Stomach (tissue), 9 donors: ENCODE measurements around the gene RIMBP2. TPM values are rescaled to one million over a fixed set of nuclear protein-coding genes. Genes with fewer than 3 reads are reported as not detected.
A peak's percentile ranks its signal among the peaks of the same experiment; 100 is the strongest.

Experiments
- DNase-seq, 2 donors: peaks; one replicate each; pipeline versions ENCODE4 v3.0.0 to v3.0.0-alpha.2; 2013 to 2019
- H3K27ac ChIP-seq, 5 donors: fragments of 200-600 bp in 4 of 5; sonication (generic) in 4 of 5; one replicate each; pipeline ENCODE4 v1.5.1; 2013 to 2019; ENCODE audit warnings: mild to moderate bottlenecking in 1 of 5, moderate library complexity in 1 of 5
- H3K27me3 ChIP-seq, 3 donors: fragments of 200-600 bp; sonication (generic); one replicate each; pipeline ENCODE4 v1.5.1; 2017 to 2019; ENCODE audit warnings: mixed run types in 1 of 3
- H3K36me3 ChIP-seq, 4 donors: fragments of 200-600 bp; sonication (generic); 1 replicate in 3 of 4; 2 replicates in 1 of 4; pipeline ENCODE4 v1.5.1; 2016 to 2019
- H3K4me1 ChIP-seq, 4 donors: fragments of 200-600 bp; sonication (generic); one replicate each; pipeline ENCODE4 v1.5.1; 2016 to 2019
- H3K4me3 ChIP-seq, 4 donors: fragments of 200-600 bp; sonication (generic) in 3 of 4; one replicate each; pipeline ENCODE4 v1.5.1; 2016 to 2019; ENCODE audit warnings: mild to moderate bottlenecking in 1 of 4
- H3K9me3 ChIP-seq, 4 donors: fragments of 200-600 bp; sonication (generic); one replicate each; pipeline ENCODE4 v1.5.1; 2016 to 2019
- EP300 ChIP-seq: sonication (generic); formaldehyde crosslinking; IDR thresholded peaks from one replicate; pipeline ENCODE4 v1.6.1; 2017; ENCODE audit warnings: antibody characterized with exemption
- POLR2A ChIP-seq, 4 donors: fragments of 450-650 bp; IDR thresholded peaks; one replicate each; pipeline ENCODE4 v1.6.1; 2016; ENCODE audit warnings: antibody characterized with exemption in 4 of 4, control low read depth in 2 of 4, mild to moderate bottlenecking in 1 of 4, moderate library complexity in 1 of 4
- POLR2AphosphoS5 ChIP-seq, 3 donors: sonication (generic); formaldehyde crosslinking; IDR thresholded peaks; one replicate each; pipeline ENCODE4 v1.6.1; 2016; ENCODE audit warnings: antibody characterized with exemption in 3 of 3
- WGBS, 5 donors: extraction: QIAGEN DNeasy Blood & Tissue Kit in 3 of 5; methylation state at CpG; one replicate each; pipeline versions ENCODE4 v1.1.5 to v1.1.7; 2013 to 2018; 5-methylcytosine and 5-hydroxymethylcytosine counted together
- intact Hi-C: fragments of 100-400 bp; cut with DNase I; formaldehyde crosslinking; loops from one replicate; pipeline ENCODE4 v1.15.1; 2023; ENCODE audit warnings: low total_unique reads
- polyA plus RNA-seq, 3 donors: library from polyadenylated mRNA; stranded (reverse); fragments of 200-250 nt; gene quantifications; one replicate each; pipeline ENCODE4 v1.2.3, GENCODE V29; 2013
- total RNA-seq, 5 donors: library from RNA; depleted of rRNA; stranded (reverse); fragments of >200 nt; gene quantifications; one replicate each; pipeline versions ENCODE4 v1.1.0 to v1.2.3, GENCODE V29; 2014 to 2016
- TF ChIP-seq, protein P1 (sequence below), 7 experiments: fragments of 450-650 bp in 4 of 7; fragments of 200-600 bp in 3 of 7; sonication (generic) in 3 of 7; IDR thresholded peaks; one replicate each; pipeline ENCODE4 v1.5.1; 2016 to 2019; ENCODE audit warnings: antibody characterized with exemption in 7 of 7, control low read depth in 2 of 7, mild to moderate bottlenecking in 1 of 7
- donor health status: healthy with polysubstance abuse.
- donor health status: Bipolar disorder and iron deficiency.
- donor health status: healthy.

The RIMBP2 gene
- total and polyA plus RNA-seq, 8 donors: 0.75 to 44.6 (median 5.6) TPM

- TF ChIP-seq POLR2A (IDR thresholded peaks at IDR 0.05): no peak
- no peak for TF ChIP-seq EP300
- TF ChIP-seq, protein P1, sequence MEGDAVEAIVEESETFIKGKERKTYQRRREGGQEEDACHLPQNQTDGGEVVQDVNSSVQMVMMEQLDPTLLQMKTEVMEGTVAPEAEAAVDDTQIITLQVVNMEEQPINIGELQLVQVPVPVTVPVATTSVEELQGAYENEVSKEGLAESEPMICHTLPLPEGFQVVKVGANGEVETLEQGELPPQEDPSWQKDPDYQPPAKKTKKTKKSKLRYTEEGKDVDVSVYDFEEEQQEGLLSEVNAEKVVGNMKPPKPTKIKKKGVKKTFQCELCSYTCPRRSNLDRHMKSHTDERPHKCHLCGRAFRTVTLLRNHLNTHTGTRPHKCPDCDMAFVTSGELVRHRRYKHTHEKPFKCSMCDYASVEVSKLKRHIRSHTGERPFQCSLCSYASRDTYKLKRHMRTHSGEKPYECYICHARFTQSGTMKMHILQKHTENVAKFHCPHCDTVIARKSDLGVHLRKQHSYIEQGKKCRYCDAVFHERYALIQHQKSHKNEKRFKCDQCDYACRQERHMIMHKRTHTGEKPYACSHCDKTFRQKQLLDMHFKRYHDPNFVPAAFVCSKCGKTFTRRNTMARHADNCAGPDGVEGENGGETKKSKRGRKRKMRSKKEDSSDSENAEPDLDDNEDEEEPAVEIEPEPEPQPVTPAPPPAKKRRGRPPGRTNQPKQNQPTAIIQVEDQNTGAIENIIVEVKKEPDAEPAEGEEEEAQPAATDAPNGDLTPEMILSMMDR (IDR thresholded peaks at IDR 0.05): no peak
- no peak for TF ChIP-seq POLR2AphosphoS5 (IDR thresholded peaks at IDR 0.05)
- WGBS, 5 donors: 67 to 77% (median 73%) methylated on average over 15 of the region's 15 CpGs
These were observed 43.8 kb downstream of the RIMBP2 start for GRCh38 chr12:130672089-130672820.

DNA sequence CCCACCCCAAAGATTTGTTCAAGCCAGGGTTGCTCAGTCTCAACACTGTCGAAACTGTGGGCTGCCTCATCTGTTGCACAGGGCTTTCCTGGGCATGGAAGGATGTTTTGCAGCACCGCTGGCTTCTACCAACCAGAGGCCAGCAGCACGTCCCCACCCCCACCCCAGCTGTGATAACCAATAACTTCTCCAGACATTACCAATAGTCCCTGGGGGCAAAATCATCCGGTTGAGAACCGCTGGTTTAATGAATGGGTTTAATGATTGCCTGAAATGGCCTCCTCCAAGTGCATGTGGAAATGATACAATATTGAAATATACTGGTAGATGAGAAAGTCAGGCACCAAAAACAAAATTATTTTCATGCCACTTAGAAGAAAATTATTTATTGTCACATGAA, 44.5 kb downstream of the RIMBP2 start:
- TF ChIP-seq, protein P1 (IDR thresholded peaks at IDR 0.05): no peak
- no peak for TF ChIP-seq POLR2AphosphoS5 (IDR thresholded peaks at IDR 0.05)
- TF ChIP-seq EP300: no peak
- no peak for TF ChIP-seq POLR2A (IDR thresholded peaks at IDR 0.05)
- intact Hi-C loops: no loop called here
- DNase-seq: peak in 1 of 2 donors; percentile 20
- peaks cover 0 to 31% (median 17%) of the 10 kb centered on the region in 4 donors for H3K9me3 ChIP-seq
- no peak overlapping the region for H3K4me3 ChIP-seq
- 79 to 89% (median 83%) methylated on average over 5 of the region's 5 CpGs for WGBS, 5 donors
- H3K4me1 ChIP-seq: no peaks in the 10 kb centered on the region
- H3K27ac ChIP-seq: no peak overlapping the region
- H3K36me3 ChIP-seq: no peaks in the 10 kb centered on the region
- H3K27me3 ChIP-seq: no peaks in the 10 kb centered on the region

More at GRCh38 chr12:130672089-130672820, 43.8 kb downstream of the RIMBP2 start:
- no peak for DNase-seq
- Histone ChIP-seq H3K9me3 (peaks cover 0 to 38% (median 22%) of the 10 kb centered on the region in 4 donors), H3K36me3 (no peaks in the 10 kb centered on the region), H3K27ac (no peak overlapping the region), H3K4me1 (no peaks in the 10 kb centered on the region), H3K4me3 (no peak overlapping the region), H3K27me3 (no peaks in the 10 kb centered on the region)
- intact Hi-C loops: no loop called here

- no peak for DNase-seq
- H3K36me3 ChIP-seq: no peaks in the 10 kb centered on the region
- no peak overlapping the region for H3K4me3 ChIP-seq
- peaks cover 0 to 19% (median 13%) of the 10 kb centered on the region in 4 donors for H3K9me3 ChIP-seq
- H3K27me3 ChIP-seq: no peaks in the 10 kb centered on the region
- no peak for TF ChIP-seq POLR2AphosphoS5 (IDR thresholded peaks at IDR 0.05)
- TF ChIP-seq POLR2A (IDR thresholded peaks at IDR 0.05): no peak
- TF ChIP-seq, protein P1 (IDR thresholded peaks at IDR 0.05): no peak
- no peak for TF ChIP-seq EP300
- no peaks in the 10 kb centered on the region for H3K4me1 ChIP-seq
- intact Hi-C loops: no loop called here
- H3K27ac ChIP-seq: no peak overlapping the region
- WGBS, 5 donors: 77 to 81% (median 79%) methylated on average over 8 of the region's 8 CpGs
These were observed 46.3 kb downstream of the RIMBP2 start for GRCh38 chr12:130669797-130670196.

DNA sequence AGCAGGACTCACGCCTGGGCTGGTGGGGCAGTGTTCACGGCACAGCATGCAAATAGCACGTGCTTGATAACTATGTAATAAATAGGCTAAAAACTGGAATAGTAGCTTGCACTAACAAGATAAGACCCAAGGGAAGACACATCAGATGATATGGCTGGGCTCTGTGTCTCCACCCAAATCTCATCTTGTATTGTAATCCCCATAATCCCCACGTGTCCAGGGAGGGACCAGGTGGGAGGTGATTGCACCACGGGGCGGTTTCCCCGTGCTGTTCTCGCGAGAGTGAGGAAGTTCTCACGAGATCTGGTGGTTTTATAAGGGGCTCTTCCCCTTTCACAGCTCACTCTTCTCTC, 46.9 kb downstream of the RIMBP2 start:
- TF ChIP-seq POLR2AphosphoS5 (IDR thresholded peaks at IDR 0.05) (no peak), EP300 (no peak), POLR2A (IDR thresholded peaks at IDR 0.05) (no peak)
- TF ChIP-seq, protein P1 (IDR thresholded peaks at IDR 0.05): no peak
- no peaks in the 10 kb centered on the region for H3K4me1 ChIP-seq
- H3K27ac ChIP-seq: no peak overlapping the region
- no peaks in the 10 kb centered on the region for H3K27me3 ChIP-seq
- no peak for DNase-seq
- H3K9me3 ChIP-seq: peaks cover 0 to 19% (median 11%) of the 10 kb centered on the region in 4 donors
- H3K4me3 ChIP-seq: no peak overlapping the region
- WGBS, 5 donors: 66 to 81% (median 77%) methylated on average over 10 of the region's 10 CpGs
- intact Hi-C loops: no loop called here
- H3K36me3 ChIP-seq: no peaks in the 10 kb centered on the region
